Gastroesophageal sphincter (tissue), 3 donors: ENCODE data around the gene SMG1.

Experiments used
- POLR2A ChIP-seq, 2 donors: fragments of 450-650 bp; IDR thresholded peaks; one replicate each; pipeline ENCODE4 v1.6.1; 2017; ENCODE audit warnings: antibody characterized with exemption in 2 of 2, mild to moderate bottlenecking in 2 of 2, moderate library complexity in 1 of 2
- POLR2AphosphoS5 ChIP-seq: sonication (generic); formaldehyde crosslinking; IDR thresholded peaks from one replicate; pipeline ENCODE4 v1.6.1; 2017; ENCODE audit warnings: antibody characterized with exemption
- TF ChIP-seq, protein P1 (sequence below), 4 experiments: fragments of 200-600 bp in 2 of 4; fragments of 450-650 bp in 2 of 4; sonication (generic) in 1 of 4; IDR thresholded peaks; one replicate each; pipeline ENCODE4 v1.5.1; 2017 to 2019; ENCODE audit warnings: antibody characterized with exemption in 4 of 4, mild to moderate bottlenecking in 2 of 4, moderate library complexity in 2 of 4

DNA sequence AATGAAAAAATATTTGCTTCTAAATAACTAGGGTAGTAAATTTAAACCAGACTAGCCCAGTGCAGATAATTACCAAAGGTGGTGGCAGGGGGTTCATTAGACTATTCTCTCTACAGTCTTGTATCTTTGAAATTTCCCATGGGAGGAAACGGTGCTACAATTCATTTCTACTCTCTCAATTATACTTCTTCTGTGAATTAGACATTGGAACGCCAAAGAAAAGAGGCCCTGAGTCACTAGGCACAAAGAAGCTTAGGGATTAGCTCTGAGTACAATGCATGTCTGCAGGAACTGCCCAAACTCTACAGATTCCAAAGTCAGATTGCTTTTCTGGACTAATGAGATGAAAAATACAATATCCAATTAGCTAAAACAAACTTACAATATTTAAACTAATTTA is 94.2 kb downstream of the SMG1 start:
- TF ChIP-seq, protein P1, sequence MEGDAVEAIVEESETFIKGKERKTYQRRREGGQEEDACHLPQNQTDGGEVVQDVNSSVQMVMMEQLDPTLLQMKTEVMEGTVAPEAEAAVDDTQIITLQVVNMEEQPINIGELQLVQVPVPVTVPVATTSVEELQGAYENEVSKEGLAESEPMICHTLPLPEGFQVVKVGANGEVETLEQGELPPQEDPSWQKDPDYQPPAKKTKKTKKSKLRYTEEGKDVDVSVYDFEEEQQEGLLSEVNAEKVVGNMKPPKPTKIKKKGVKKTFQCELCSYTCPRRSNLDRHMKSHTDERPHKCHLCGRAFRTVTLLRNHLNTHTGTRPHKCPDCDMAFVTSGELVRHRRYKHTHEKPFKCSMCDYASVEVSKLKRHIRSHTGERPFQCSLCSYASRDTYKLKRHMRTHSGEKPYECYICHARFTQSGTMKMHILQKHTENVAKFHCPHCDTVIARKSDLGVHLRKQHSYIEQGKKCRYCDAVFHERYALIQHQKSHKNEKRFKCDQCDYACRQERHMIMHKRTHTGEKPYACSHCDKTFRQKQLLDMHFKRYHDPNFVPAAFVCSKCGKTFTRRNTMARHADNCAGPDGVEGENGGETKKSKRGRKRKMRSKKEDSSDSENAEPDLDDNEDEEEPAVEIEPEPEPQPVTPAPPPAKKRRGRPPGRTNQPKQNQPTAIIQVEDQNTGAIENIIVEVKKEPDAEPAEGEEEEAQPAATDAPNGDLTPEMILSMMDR (IDR thresholded peaks at IDR 0.05) = no peak
- TF ChIP-seq POLR2A (IDR thresholded peaks at IDR 0.05) (no peak), POLR2AphosphoS5 (no peak)
